Lower lobe of right lung (tissue), 2 donors: ENCODE data around the gene EEF1E1. TPM values are rescaled to one million over a fixed set of nuclear protein-coding genes. Genes with fewer than 3 reads are reported as not detected.

Experiments used
- ATAC-seq, 2 donors: fragments of 200-7000 bp; cut with Tn5 transposase; one replicate each; pipeline ENCODE4 v1.9.1; 2020 to 2022; ENCODE audit warnings: mild to moderate bottlenecking in 2 of 2, moderate library complexity in 2 of 2
- DNase-seq: peaks from one replicate; pipeline ENCODE4 v3.0.0-alpha.2; 2020
- H3K27ac ChIP-seq: fragments of 200-600 bp; one replicate; pipeline ENCODE4 v1.8.0; 2022
- H3K27me3 ChIP-seq: fragments of 200-600 bp; one replicate; pipeline ENCODE4 v1.8.0; 2022; ENCODE audit warnings: low read depth
- H3K36me3 ChIP-seq: fragments of 200-600 bp; one replicate; pipeline ENCODE4 v1.8.0; 2022; ENCODE audit warnings: mild to moderate bottlenecking
- H3K4me1 ChIP-seq: fragments of 200-600 bp; one replicate; pipeline ENCODE4 v1.8.0; 2022
- H3K4me3 ChIP-seq: fragments of 200-600 bp; one replicate; pipeline ENCODE4 v1.8.0; 2022; ENCODE audit warnings: mild to moderate bottlenecking
- H3K9me3 ChIP-seq: fragments of 200-600 bp; one replicate; pipeline ENCODE4 v1.8.0; 2022
- intact Hi-C: fragments of 100-400 bp; cut with DNase I; formaldehyde crosslinking; loops from one replicate; pipeline ENCODE4 v1.11.0; 2022
- total RNA-seq: library from RNA; stranded (reverse); fragmentation: NEBNext Ultra II Directional; extraction: Animal tissue kit (Norgen Biotek cat#: 25700); gene quantifications from one replicate; pipeline ENCODE4 v1.2.1, GENCODE V29; 2021
- TF ChIP-seq, protein P1 (sequence below): fragments of 200-600 bp; IDR thresholded peaks from one replicate; pipeline ENCODE4 v1.8.0; 2022; ENCODE audit warnings: antibody characterized with exemption, mild to moderate bottlenecking
- donor health status: DM: no; HTN: yes; CAD: no; lungs with severe emphysema.

EEF1E1 gene
- total RNA-seq, 1 donor from 2014 or later = 16.7 TPM

DNA sequence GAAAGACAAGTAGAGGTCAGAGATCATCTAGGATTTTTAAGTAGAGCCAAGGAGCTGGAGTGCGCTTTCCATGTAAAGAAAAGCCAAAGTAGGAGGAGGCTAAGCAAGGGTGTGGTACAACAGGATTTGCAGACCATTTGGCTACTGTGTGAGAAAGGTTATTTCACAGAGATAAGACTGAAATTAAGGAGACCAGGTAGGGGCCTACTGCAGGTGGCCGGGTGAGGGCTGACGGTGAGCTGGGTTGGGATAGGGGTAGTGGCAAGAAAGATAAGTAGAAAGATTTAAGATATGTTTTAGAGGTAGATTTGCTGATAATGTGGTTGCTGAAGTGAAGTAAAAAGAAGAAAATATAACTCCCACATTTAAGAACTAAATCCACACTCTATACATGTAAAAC lies 42.0 kb downstream of the EEF1E1 start:
- DNase-seq = no peak
- Histone ChIP-seq H3K4me1 (peaks cover 16% of the 10 kb centered on the region), H3K9me3 (no peaks in the 10 kb centered on the region), H3K4me3 (no peak overlapping the region), H3K27me3 (no peaks in the 10 kb centered on the region), H3K27ac (no peak overlapping the region), H3K36me3 (peaks cover 25% of the 10 kb centered on the region)
- TF ChIP-seq, protein P1, sequence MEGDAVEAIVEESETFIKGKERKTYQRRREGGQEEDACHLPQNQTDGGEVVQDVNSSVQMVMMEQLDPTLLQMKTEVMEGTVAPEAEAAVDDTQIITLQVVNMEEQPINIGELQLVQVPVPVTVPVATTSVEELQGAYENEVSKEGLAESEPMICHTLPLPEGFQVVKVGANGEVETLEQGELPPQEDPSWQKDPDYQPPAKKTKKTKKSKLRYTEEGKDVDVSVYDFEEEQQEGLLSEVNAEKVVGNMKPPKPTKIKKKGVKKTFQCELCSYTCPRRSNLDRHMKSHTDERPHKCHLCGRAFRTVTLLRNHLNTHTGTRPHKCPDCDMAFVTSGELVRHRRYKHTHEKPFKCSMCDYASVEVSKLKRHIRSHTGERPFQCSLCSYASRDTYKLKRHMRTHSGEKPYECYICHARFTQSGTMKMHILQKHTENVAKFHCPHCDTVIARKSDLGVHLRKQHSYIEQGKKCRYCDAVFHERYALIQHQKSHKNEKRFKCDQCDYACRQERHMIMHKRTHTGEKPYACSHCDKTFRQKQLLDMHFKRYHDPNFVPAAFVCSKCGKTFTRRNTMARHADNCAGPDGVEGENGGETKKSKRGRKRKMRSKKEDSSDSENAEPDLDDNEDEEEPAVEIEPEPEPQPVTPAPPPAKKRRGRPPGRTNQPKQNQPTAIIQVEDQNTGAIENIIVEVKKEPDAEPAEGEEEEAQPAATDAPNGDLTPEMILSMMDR = no peak
- ATAC-seq = no peak
- intact Hi-C loops = no loop called here

DNA sequence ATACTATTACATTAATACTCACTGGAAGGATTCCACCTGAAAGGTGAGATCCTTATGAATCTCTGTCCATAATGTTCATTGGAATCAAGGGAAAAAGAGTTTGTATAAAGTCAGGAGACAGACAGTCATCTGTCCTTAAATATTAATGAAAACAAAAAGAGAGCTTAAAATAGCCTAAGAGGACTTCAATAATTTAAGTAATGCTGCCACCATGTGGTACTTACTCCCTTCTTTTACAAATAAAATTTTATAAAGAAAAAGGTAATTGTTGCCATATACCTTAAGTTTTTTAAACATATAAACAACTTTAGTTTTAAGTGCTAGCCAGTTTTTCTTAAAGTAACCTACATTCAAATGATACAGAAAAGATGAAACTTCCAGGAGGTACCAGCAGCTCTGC lies 43.2 kb downstream of the EEF1E1 start:
- peaks cover 25% of the 10 kb centered on the region for H3K36me3 ChIP-seq
- intact Hi-C loops = no loop called here
- ATAC-seq = no peak
- no peaks in the 10 kb centered on the region for H3K9me3 ChIP-seq
- TF ChIP-seq, protein P1 = peak; percentile 26
- DNase-seq = no peak
- H3K27me3 ChIP-seq = no peaks in the 10 kb centered on the region
- no peak overlapping the region for H3K4me3 ChIP-seq
- H3K4me1 ChIP-seq = peaks cover 9% of the 10 kb centered on the region
- no peak overlapping the region for H3K27ac ChIP-seq

DNA sequence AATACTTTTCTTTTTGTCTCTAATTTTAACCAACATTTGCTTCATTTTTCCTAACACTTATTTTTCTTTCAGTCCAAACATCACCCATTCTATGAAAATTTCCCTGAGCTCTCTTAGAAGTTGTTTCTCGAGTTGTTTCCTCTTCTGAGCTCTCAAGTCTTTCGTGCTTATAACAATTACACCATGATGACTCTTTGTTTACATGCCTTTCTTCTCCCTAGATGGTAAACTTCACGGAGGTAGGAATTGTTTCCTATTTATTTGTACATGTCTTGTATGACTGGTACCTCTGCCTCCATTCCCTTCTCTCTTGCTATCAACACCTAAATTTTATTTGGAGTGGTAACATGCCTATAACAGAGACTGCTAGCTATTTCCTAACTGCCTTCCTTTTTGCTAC lies 44.6 kb downstream of the EEF1E1 start:
- no peak overlapping the region for H3K4me3 ChIP-seq
- no peak overlapping the region for H3K27ac ChIP-seq
- H3K36me3 ChIP-seq = peaks cover 25% of the 10 kb centered on the region
- no peaks in the 10 kb centered on the region for H3K9me3 ChIP-seq
- peaks cover under 1% of the 10 kb centered on the region for H3K4me1 ChIP-seq
- TF ChIP-seq, protein P1 = no peak
- DNase-seq (no peak), ATAC-seq (no peak)
- intact Hi-C loops = no loop called here
- no peaks in the 10 kb centered on the region for H3K27me3 ChIP-seq

DNA sequence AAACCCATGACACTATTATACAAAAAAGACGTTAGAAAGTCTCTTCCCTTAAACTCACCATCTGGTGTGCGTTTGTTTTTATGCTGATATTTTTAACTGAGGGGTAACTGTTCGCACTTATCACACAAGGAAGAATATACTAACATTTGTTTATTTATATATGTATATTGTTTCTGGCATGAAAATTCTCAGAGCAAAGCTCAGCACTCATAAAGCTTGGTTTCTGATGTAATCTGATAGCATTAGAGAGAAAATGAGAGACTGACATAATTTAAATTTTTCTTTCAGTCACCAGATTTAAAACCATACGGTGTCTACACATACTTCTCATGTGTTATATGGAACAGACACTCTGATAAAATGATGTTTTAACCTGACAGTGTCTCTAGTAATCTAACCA lies 45.1 kb downstream of the EEF1E1 start:
- no peak overlapping the region for H3K27ac ChIP-seq
- no peaks in the 10 kb centered on the region for H3K9me3 ChIP-seq
- no peaks in the 10 kb centered on the region for H3K4me1 ChIP-seq
- ATAC-seq (no peak), DNase-seq (no peak)
- peaks cover 25% of the 10 kb centered on the region for H3K36me3 ChIP-seq
- no peak overlapping the region for H3K4me3 ChIP-seq
- intact Hi-C loops = no loop called here
- H3K27me3 ChIP-seq = no peaks in the 10 kb centered on the region
- TF ChIP-seq, protein P1 = no peak

DNA sequence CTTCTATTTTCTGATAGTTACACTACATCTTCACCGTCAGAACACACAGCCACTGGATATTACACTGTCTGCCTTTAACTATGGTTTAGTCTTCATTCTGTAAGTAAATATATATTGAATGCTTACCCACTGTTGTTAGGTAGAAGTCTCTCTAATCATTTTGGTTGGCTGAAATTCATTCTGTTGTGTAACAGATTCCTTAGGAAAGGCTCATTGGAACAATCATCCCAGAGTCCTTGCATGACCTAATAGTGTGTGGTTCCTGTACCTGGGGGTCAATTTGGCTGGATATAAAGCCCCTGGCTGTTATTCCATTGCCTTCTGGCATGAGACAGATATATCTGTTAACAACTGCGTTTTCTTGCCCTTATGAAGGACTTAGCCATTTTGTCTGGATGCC lies 48.1 kb downstream of the EEF1E1 start:
- Histone ChIP-seq H3K4me3 (no peak overlapping the region), H3K36me3 (peaks cover 5% of the 10 kb centered on the region), H3K27me3 (no peaks in the 10 kb centered on the region), H3K27ac (no peak overlapping the region), H3K4me1 (no peaks in the 10 kb centered on the region), H3K9me3 (no peaks in the 10 kb centered on the region)
- DNase-seq = no peak
- TF ChIP-seq, protein P1 = no peak
- intact Hi-C loops = no loop called here
- no peak for ATAC-seq
